Measurements from ENCODE around the gene COPZ2. TPM values are rescaled to one million over a fixed set of nuclear protein-coding genes. Genes with fewer than 3 reads are reported as not detected.

The COPZ2 gene
- total RNA-seq, 2 donors from 2014 or later, result 7.0 to 43.5 TPM

DNA sequence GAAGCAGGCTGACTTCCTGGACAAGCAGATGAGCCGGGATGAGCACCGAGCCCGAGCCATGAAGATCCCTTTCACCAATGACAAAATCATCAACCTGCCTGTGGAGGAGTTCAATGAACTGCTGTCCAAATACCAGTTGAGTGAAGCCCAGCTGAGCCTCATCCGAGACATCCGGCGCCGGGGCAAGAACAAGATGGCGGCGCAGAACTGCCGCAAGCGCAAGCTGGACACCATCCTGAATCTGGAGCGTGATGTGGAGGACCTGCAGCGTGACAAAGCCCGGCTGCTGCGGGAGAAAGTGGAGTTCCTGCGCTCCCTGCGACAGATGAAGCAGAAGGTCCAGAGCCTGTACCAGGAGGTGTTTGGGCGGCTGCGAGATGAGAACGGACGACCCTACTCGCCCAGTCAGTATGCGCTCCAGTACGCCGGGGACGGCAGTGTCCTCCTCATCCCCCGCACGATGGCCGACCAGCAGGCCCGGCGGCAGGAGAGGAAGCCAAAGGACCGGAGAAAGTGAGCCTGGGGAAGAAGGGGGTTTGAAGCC is 21.6 kb upstream of the COPZ2 start:
- no peaks in the 10 kb centered on the region for H3K9me3 ChIP-seq
- DNase-seq (no peak), ATAC-seq (no peak)
- H3K36me3 ChIP-seq (replicated peaks in 1 of 2; ENCODE audit: insufficient read depth in 1 of 2, low read depth in 2 of 2), result peaks cover 0 to 38% of the 10 kb centered on the region in 2 donors
- H3K4me3 ChIP-seq, result no peak overlapping the region
- no peak overlapping the region for H3K27ac ChIP-seq
- no peak for TF ChIP-seq POLR2A (IDR thresholded peaks at IDR 0.05)
- TF ChIP-seq, protein P1, sequence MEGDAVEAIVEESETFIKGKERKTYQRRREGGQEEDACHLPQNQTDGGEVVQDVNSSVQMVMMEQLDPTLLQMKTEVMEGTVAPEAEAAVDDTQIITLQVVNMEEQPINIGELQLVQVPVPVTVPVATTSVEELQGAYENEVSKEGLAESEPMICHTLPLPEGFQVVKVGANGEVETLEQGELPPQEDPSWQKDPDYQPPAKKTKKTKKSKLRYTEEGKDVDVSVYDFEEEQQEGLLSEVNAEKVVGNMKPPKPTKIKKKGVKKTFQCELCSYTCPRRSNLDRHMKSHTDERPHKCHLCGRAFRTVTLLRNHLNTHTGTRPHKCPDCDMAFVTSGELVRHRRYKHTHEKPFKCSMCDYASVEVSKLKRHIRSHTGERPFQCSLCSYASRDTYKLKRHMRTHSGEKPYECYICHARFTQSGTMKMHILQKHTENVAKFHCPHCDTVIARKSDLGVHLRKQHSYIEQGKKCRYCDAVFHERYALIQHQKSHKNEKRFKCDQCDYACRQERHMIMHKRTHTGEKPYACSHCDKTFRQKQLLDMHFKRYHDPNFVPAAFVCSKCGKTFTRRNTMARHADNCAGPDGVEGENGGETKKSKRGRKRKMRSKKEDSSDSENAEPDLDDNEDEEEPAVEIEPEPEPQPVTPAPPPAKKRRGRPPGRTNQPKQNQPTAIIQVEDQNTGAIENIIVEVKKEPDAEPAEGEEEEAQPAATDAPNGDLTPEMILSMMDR (IDR thresholded peaks at IDR 0.05), result no peak
- no peaks in the 10 kb centered on the region for H3K27me3 ChIP-seq
- intact Hi-C loops (cut with DNase I), result no loop called here
- H3K4me1 ChIP-seq, result peaks cover 19% of the 10 kb centered on the region
- WGBS, 2 donors, result 90 to 94% methylated on average over 26 to 32 of the region's 32 CpGs

DNA sequence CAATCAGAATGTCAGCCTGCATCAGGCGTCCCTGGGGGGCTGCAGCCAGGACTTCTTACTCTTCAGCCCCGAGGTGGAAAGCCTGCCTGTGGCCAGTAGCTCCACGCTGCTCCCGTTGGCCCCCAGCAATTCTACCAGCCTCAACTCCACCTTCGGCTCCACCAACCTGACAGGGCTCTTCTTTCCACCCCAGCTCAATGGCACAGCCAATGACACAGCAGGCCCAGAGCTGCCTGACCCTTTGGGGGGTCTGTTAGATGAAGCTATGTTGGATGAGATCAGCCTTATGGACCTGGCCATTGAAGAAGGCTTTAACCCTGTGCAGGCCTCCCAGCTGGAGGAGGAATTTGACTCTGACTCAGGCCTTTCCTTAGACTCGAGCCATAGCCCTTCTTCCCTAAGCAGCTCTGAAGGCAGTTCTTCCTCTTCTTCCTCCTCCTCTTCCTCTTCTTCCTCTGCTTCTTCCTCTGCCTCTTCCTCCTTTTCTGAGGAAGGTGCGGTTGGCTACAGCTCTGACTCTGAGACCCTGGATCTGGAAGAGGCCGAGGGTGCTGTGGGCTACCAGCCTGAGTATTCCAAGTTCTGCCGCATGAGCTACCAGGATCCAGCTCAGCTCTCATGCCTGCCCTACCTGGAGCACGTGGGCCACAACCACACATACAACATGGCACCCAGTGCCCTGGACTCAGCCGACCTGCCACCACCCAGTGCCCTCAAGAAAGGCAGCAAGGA is 21.0 kb upstream of the COPZ2 start:
- H3K4me1 ChIP-seq, result peaks cover 20% of the 10 kb centered on the region
- intact Hi-C loops (cut with DNase I), result no loop called here
- no peak overlapping the region for H3K4me3 ChIP-seq
- H3K36me3 ChIP-seq (replicated peaks in 1 of 2; ENCODE audit: insufficient read depth in 1 of 2, low read depth in 2 of 2), result peaks cover 0 to 38% of the 10 kb centered on the region in 2 donors
- no peaks in the 10 kb centered on the region for H3K9me3 ChIP-seq
- DNase-seq, result no peak
- no peak overlapping the region for H3K27ac ChIP-seq
- no peaks in the 10 kb centered on the region for H3K27me3 ChIP-seq
- 83 to 84% methylated on average over 10 to 11 of the region's 11 CpGs for WGBS, 2 donors
- ATAC-seq, result no peak
- no peak for TF ChIP-seq POLR2A (IDR thresholded peaks at IDR 0.05)
- TF ChIP-seq, protein P1 (IDR thresholded peaks at IDR 0.05), result no peak

DNA sequence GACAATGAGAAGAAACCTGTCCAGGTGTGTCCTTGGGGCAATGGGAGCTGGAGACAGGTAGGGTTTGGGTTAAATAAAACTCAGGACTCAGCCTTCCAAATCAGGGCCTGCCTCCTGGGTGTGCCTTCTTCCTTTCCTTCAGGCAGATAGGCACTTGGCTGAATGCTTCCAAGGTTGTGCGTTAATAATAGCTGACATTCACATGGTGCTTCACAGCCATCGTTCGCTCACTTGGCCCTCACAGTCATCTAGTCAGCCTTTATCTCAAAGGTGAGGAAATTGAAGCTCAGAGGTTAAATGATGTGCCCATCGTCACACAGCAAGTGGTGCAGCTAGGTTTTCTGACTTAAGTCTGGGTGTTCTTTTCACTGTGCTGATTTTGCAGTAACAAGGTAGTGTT is 20.0 kb upstream of the COPZ2 start:
- H3K27me3 ChIP-seq, result no peaks in the 10 kb centered on the region

DNA sequence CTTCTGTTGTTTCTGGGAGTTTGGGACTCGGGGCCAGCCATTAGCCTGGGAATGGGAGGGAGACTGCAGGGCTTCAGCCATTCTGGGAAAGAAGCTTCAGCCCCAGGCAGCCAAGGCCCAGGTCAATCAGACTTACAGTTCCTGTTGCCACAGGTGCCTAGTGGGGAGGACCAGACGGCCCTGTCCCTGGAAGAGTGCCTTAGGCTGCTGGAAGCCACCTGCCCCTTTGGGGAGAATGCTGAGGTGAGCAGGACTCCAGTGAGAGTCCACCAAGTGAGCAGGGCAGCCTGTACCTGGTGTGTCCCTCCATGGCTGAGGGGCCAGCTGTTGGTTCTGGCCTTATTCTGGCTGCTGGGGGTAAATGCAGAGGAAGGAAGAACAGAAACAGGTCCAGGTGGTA is 19.3 kb upstream of the COPZ2 start:
- intact Hi-C loops (cut with DNase I), result no loop called here
- H3K9me3 ChIP-seq, result no peaks in the 10 kb centered on the region
- H3K36me3 ChIP-seq (replicated peaks in 1 of 2; ENCODE audit: insufficient read depth in 1 of 2, low read depth in 2 of 2), result peaks cover 0 to 30% of the 10 kb centered on the region in 2 donors
- H3K4me1 ChIP-seq, result peaks cover 37% of the 10 kb centered on the region
- ATAC-seq (no peak), DNase-seq (no peak)
- 66 to 100% methylated on average over 2 of the region's 2 CpGs for WGBS, 2 donors
- TF ChIP-seq, protein P1 (IDR thresholded peaks at IDR 0.05), result no peak
- TF ChIP-seq POLR2A (IDR thresholded peaks at IDR 0.05), result no peak
- no peak overlapping the region for H3K27ac ChIP-seq
- no peaks in the 10 kb centered on the region for H3K27me3 ChIP-seq
- no peak overlapping the region for H3K4me3 ChIP-seq

More for the DNA sequence above, 20.0 kb upstream of the COPZ2 start:
- ATAC-seq, result no peak
- TF ChIP-seq, protein P1 (IDR thresholded peaks at IDR 0.05), result no peak
- no peak for TF ChIP-seq POLR2A (IDR thresholded peaks at IDR 0.05)
- no peaks in the 10 kb centered on the region for H3K9me3 ChIP-seq
- peaks cover 30% of the 10 kb centered on the region for H3K4me1 ChIP-seq
- H3K27ac ChIP-seq, result no peak overlapping the region
- DNase-seq, result no peak
- H3K36me3 ChIP-seq (replicated peaks in 1 of 2; ENCODE audit: insufficient read depth in 1 of 2, low read depth in 2 of 2), result peaks cover 0 to 36% of the 10 kb centered on the region in 2 donors
- no peak overlapping the region for H3K4me3 ChIP-seq
- 66 to 67% methylated on average over 4 of the region's 4 CpGs for WGBS, 2 donors
- intact Hi-C loops (cut with DNase I), result no loop called here
